NCI-H2029 treated with DMSO at 0.1 percent for 48 hours (cell line): ENCODE results near the gene FURIN.
"Not testable (repeated sequence)": the region's sequence is repeated elsewhere in the genome, so short reads cannot be mapped to it uniquely, and the experiment has no call there.

ENCODE experiments used
- DNase-seq: peaks from one replicate; lab custom pipeline; 2025; lab: John Stamatoyannopoulos, UW

The FURIN gene

GRCh38 chr15:90870354-90871138, 2.2 kb downstream of the FURIN start:
- DNase-seq: no peak

GRCh38 chr15:90871139-90871715, 2.8 kb downstream of the FURIN start:
- no peak for DNase-seq

- no peak for DNase-seq
Measured at GRCh38 chr15:90871716-90872485, 3.5 kb downstream of the FURIN start.

GRCh38 chr15:90872486-90873184, 4.2 kb downstream of the FURIN start:
- no peak for DNase-seq

DNA sequence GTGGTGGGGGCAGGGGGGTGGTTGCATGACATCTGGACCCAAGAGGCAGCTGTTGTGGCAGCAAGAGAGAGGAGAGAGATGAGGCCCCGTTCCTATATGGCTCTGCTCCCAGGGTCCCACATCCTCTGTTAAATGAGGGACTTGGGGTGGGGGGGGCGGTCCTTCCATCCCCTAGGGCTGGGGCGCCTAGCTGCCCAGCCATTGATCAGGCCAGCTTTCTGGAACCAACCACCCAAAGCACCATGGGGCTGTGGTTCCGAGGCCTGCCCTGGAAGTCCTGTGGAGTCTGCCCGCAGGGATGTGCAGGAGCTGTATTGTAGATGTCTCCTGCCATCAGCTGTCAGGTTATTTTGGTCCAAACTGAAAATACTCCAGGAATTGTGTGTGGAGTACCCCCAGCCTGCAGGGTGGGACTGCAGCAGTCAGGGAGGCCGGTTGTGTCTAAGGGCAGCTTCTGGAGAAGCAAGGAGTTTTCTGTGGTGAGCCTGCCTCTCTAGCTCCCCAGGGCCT, 5.2 kb downstream of the FURIN start:
- no peak for DNase-seq

DNA sequence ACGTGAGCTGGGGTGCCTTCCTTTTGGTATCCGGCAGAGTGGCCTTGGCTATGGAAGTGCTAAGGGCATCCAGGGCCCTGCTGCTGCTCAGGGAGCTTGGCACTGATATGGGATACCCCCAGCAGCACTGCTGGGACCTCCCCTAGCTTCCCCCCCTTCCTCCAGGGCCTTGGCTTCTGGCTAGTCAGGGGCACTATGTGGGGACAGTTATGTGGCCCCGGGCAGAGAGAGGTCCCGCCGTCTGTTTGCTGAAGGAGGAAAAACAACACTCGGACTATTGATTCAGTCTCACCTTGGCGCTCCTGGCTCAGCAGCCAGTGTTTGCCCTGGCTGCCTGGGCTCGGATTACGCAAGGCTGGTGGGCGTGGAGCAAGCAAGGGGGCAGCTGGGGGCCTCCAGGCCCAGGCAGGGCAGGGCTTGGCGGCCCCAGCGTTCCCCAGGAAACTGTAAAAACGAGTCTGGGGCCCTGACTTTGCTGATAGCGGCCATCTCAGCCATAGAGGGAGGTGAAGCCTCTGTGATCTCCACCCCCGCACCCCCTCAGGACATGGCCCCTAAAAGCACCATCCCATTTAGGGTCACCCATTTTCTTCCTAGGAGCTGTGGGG, 5.7 kb downstream of the FURIN start:
- DNase-seq: no peak

GRCh38 chr15:90874986-90875385, 6.6 kb downstream of the FURIN start:
- not testable (repeated sequence) for DNase-seq

DNA sequence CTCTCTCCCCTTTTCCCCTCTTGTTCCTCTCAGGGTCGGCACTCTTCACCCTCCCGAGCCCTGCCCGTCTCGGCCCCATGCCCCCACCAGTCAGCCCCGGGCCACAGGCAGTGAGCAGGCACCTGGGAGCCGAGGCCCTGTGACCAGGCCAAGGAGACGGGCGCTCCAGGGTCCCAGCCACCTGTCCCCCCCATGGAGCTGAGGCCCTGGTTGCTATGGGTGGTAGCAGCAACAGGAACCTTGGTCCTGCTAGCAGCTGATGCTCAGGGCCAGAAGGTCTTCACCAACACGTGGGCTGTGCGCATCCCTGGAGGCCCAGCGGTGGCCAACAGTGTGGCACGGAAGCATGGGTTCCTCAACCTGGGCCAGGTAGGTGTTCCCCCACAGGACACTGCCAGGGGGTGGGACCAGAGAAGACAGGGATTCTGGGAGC, 7.2 kb downstream of the FURIN start:
- no peak for DNase-seq

DNA sequence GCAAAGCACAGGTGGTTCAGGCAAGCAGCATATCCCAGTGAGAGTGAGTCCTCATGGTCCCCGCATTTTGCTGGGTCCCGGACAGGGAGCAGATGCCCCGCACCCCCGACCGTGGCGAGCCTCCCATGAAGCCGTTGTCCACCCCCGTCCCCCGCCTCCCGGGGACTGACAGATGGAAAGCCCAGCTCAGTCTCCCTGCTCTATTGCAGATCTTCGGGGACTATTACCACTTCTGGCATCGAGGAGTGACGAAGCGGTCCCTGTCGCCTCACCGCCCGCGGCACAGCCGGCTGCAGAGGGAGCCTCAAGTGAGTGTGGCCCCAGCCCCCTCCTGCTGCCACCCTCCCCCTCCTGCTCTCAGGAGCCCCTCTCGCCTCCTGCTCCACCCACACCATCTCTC, 7.7 kb downstream of the FURIN start:
- DNase-seq: no peak

DNA sequence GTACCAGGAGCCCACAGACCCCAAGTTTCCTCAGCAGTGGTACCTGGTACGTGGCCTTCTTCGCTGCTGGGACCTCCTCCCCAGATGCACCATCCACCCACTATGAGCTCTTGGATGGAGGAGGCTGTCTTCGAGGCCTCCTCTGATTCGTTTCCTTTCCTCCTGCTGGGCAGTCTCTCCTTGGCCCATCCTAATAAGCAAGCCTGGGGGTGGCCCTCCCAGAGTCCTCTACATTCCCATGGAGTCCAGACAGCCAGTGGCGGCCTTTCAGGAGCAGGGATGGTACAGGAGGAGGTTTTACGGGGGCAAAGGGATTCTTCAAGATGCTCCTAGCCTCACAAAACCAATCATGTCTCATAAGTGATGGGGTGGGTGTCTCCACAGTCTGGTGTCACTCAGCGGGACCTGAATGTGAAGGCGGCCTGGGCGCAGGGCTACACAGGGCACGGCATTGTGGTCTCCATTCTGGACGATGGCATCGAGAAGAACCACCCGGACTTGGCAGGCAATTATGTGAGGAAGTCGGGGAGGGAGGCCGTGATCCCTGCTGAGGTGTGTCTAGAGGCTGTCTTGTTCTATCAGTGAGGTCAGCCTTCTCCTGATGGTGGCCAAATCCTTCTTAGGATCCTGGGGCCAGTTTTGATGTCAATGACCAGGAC, 8.3 kb downstream of the FURIN start:
- no peak for DNase-seq

- DNase-seq: no peak
Measured at GRCh38 chr15:90877315-90877714, 8.9 kb downstream of the FURIN start.

DNA sequence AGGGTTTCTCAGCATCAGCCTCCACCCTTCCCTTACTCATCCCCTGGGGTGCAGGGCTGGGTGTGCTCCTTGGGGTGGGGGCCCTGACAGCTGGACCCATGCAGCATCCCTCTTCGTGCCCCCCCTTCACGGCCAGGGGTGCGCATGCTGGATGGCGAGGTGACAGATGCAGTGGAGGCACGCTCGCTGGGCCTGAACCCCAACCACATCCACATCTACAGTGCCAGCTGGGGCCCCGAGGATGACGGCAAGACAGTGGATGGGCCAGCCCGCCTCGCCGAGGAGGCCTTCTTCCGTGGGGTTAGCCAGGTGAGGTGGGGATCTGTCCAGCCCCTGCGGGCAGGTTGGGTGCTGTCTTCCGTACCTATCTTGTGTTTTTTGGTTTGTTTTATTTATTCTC, 9.6 kb downstream of the FURIN start:
- no peak for DNase-seq

DNA sequence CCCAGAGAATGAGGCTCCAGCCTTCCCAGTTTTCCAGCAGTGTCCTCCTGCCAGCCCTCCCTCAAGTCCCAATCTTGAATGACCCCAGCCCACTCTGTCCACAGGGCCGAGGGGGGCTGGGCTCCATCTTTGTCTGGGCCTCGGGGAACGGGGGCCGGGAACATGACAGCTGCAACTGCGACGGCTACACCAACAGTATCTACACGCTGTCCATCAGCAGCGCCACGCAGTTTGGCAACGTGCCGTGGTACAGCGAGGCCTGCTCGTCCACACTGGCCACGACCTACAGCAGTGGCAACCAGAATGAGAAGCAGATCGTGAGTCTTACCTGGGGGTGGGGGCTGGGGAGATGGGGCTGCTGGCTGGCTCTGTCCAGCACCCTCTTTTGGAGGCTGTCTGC, 10.3 kb downstream of the FURIN start:
- DNase-seq: no peak

DNA sequence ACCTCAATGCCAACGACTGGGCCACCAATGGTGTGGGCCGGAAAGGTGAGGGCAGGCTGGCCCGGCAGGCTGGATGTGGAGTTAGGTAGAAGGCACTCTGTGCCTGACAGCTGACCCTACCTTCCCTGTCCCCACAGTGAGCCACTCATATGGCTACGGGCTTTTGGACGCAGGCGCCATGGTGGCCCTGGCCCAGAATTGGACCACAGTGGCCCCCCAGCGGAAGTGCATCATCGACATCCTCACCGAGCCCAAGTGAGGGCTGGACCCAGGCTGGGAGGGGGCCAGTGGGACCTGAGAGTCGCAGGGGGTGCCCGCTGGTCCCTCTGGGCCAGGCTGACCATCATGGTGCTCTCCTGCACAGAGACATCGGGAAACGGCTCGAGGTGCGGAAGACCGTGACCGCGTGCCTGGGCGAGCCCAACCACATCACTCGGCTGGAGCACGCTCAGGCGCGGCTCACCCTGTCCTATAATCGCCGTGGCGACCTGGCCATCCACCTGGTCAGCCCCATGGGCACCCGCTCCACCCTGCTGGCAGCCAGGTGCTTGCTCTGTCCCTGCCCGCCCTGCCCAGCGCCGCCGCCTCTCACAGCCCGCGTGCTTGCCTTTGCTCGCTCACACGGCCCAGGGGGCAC, 11.5 kb downstream of the FURIN start:
- DNase-seq: no peak

DNA sequence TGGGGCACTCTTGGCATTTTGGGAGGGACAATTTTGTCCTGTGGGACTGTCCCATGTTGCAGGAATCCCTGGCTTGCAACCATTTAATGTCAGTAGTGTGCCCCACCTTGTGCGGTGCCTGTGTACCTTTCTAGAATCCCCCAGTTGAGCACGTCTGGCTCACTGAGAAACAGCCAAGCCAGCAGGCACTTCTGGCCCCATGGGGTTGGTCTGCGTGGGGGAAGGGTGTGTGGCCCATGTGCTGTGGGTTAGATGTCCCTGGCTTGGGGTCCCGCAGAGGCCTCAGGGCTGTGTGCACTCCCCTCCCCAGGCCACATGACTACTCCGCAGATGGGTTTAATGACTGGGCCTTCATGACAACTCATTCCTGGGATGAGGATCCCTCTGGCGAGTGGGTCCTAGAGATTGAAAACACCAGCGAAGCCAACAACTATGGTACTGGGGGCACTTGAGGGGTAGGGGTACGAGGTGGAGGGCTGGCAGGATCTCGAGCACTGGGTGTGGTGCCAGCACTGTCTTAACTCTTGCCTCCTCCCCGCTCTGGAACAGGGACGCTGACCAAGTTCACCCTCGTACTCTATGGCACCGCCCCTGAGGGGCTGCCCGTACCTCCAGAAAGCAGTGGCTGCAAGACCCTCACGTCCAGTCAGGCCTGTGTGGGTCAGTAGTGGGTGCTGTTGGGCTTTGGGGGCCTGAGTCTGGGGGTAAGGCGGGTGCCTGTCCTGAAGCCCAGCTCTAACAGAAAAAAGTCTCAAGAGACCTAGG, 12.2 kb downstream of the FURIN start:
- DNase-seq: no peak

DNA sequence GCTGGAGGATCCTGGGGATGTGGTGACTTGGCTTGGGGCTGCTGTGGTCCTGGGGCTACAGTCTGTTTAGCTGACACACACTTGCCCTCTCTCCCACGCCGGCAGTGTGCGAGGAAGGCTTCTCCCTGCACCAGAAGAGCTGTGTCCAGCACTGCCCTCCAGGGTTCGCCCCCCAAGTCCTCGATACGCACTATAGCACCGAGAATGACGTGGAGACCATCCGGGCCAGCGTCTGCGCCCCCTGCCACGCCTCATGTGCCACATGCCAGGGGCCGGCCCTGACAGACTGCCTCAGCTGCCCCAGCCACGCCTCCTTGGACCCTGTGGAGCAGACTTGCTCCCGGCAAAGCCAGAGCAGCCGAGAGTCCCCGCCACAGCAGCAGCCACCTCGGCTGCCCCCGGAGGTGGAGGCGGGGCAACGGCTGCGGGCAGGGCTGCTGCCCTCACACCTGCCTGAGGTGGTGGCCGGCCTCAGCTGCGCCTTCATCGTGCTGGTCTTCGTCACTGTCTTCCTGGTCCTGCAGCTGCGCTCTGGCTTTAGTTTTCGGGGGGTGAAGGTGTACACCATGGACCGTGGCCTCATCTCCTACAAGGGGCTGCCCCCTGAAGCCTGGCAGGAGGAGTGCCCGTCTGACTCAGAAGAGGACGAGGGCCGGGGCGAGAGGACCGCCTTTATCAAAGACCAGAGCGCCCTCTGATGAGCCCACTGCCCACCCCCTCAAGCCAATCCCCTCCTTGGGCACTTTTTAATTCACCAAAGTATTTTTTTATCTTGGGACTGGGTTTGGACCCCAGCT, 13.0 kb downstream of the FURIN start:
- DNase-seq: no peak

GRCh38 chr15:90881978-90882721, 13.8 kb downstream of the FURIN start:
- DNase-seq: no peak

GRCh38 chr15:90882781-90883525, 14.6 kb downstream of the FURIN start:
- no peak for DNase-seq
